ENCODE results near the gene SAMD10.
"Not testable (repeated sequence)": the region's sequence is repeated elsewhere in the genome, so short reads cannot be mapped to it uniquely, and the experiment has no call there.

Gene SAMD10

GRCh38 chr20:63940071-63940471, 39.4 kb downstream of the SAMD10 start:
- no peak for DNase-seq

- DNase-seq, result no peak
Observed at GRCh38 chr20:63939061-63939935, 40.1 kb downstream of the SAMD10 start.

GRCh38 chr20:63937596-63937995, 41.8 kb downstream of the SAMD10 start:
- no peak for DNase-seq

- DNase-seq, result no peak
Observed at GRCh38 chr20:63935447-63935846, 44.0 kb downstream of the SAMD10 start.

GRCh38 chr20:63934271-63935068, 45.0 kb downstream of the SAMD10 start:
- no peak for DNase-seq

GRCh38 chr20:63933646-63934045, 45.8 kb downstream of the SAMD10 start:
- no peak for DNase-seq

GRCh38 chr20:63932606-63933160, 46.8 kb downstream of the SAMD10 start:
- DNase-seq, result no peak

- no peak for DNase-seq
Observed at GRCh38 chr20:63931735-63932134, 47.7 kb downstream of the SAMD10 start.

GRCh38 chr20:63930971-63931553, 48.4 kb downstream of the SAMD10 start:
- DNase-seq, result no peak

GRCh38 chr20:63929473-63929883, 50.0 kb downstream of the SAMD10 start:
- not testable (repeated sequence) for DNase-seq

GRCh38 chr20:63929071-63929470, 50.4 kb downstream of the SAMD10 start:
- DNase-seq, result no peak

- DNase-seq, result no peak
Observed at GRCh38 chr20:63926298-63926697, 53.1 kb downstream of the SAMD10 start.

GRCh38 chr20:63924241-63924640, 55.2 kb downstream of the SAMD10 start:
- no peak for DNase-seq
